ENCODE measurements around the gene KCNQ4.

The KCNQ4 gene

DNA sequence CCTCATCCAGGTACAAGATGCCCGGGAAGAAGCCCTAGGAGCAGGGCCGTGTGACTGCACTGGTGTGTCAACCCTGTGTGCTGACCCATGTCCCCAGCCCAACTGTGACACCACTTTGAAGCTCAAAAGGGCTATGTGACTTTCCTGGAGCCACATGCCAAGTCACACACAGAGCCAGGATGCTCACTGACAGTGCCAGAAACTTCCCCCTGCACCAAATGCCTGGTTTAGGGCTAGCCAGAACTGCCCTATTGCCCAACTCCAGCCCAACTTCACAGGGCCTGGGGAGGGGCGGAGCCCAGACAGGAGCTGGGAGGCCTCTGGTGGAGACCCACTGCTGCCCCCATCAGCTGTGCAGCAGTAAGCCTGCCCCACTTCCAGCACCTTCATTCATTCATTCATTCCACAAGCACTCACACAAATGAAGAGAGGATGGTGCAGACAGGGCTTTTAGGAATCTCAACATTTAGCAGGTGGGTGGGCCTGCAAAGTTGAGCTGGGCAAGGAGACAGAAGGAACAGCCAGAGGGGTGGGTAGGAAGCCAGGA lies 36.7 kb downstream of the KCNQ4 start:
- DNase-seq (ENCODE audit: low spot score) (no peak), ATAC-seq (ENCODE audit: low read depth) (no peak)
- H3K4me1 ChIP-seq (ENCODE audit: insufficient read depth, poor library complexity, severe bottlenecking), result no peaks in the 10 kb centered on the region
- no peak overlapping the region for H3K27ac ChIP-seq (ENCODE audit: poor library complexity, severe bottlenecking)
- H3K9me3 ChIP-seq (ENCODE audit: severe bottlenecking), result no peaks in the 10 kb centered on the region
- no peaks in the 10 kb centered on the region for H3K36me3 ChIP-seq (ENCODE audit: low read depth)
- H3K4me3 ChIP-seq (ENCODE audit: severe bottlenecking), result no peak overlapping the region
- TF ChIP-seq, protein P1, sequence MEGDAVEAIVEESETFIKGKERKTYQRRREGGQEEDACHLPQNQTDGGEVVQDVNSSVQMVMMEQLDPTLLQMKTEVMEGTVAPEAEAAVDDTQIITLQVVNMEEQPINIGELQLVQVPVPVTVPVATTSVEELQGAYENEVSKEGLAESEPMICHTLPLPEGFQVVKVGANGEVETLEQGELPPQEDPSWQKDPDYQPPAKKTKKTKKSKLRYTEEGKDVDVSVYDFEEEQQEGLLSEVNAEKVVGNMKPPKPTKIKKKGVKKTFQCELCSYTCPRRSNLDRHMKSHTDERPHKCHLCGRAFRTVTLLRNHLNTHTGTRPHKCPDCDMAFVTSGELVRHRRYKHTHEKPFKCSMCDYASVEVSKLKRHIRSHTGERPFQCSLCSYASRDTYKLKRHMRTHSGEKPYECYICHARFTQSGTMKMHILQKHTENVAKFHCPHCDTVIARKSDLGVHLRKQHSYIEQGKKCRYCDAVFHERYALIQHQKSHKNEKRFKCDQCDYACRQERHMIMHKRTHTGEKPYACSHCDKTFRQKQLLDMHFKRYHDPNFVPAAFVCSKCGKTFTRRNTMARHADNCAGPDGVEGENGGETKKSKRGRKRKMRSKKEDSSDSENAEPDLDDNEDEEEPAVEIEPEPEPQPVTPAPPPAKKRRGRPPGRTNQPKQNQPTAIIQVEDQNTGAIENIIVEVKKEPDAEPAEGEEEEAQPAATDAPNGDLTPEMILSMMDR (IDR thresholded peaks at IDR 0.05; ENCODE audit: poor library complexity, severe bottlenecking), result no peak
- no peaks in the 10 kb centered on the region for H3K27me3 ChIP-seq (ENCODE audit: insufficient read depth, poor library complexity, severe bottlenecking)

DNA sequence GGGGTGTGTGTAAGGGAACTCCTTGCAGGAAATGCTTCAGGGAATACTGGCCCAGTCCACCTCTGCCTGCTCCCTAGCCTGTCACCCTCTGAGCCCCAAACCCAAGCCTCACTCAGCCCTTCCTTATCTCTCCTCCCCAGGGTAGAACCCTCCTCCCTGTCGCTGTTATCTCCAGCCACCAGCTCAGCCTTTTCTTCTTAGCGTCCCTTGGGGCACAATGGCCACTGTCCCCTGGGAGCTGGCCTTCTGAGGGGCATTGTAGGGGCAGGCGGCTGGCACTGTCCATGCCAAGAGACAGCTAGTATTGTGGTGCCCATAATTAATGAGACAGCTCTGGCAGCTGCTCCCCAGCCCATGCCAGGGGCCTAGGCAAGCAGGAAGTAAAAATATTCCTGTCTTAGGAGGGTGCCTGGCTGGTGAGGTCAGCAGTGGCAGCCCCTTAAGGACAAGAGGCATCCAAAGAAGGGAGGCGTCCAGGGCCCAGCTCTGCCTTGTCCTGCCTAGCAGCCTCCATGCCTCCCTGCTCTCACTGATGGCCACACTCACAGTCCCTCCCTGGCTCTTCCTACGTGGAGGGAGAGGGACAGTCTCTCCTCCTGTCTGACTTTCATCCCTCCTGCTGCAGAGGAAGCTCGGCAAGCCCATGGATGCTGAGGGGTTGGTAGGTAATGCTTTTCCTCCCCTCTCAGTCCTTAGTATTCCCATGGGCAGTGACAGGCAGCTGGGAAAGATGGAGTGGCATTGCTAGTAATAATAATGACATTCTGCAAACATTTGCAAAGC lies 37.5 kb downstream of the KCNQ4 start:
- Histone ChIP-seq H3K4me1 (ENCODE audit: insufficient read depth, poor library complexity, severe bottlenecking) (no peaks in the 10 kb centered on the region), H3K27ac (ENCODE audit: poor library complexity, severe bottlenecking) (no peak overlapping the region), H3K27me3 (ENCODE audit: insufficient read depth, poor library complexity, severe bottlenecking) (no peaks in the 10 kb centered on the region), H3K36me3 (ENCODE audit: low read depth) (no peaks in the 10 kb centered on the region), H3K9me3 (ENCODE audit: severe bottlenecking) (no peaks in the 10 kb centered on the region), H3K4me3 (ENCODE audit: severe bottlenecking) (no peak overlapping the region)
- TF ChIP-seq, protein P1 (IDR thresholded peaks at IDR 0.05; ENCODE audit: poor library complexity, severe bottlenecking), result no peak
- DNase-seq (ENCODE audit: low spot score) (no peak), ATAC-seq (ENCODE audit: low read depth) (no peak)

DNA sequence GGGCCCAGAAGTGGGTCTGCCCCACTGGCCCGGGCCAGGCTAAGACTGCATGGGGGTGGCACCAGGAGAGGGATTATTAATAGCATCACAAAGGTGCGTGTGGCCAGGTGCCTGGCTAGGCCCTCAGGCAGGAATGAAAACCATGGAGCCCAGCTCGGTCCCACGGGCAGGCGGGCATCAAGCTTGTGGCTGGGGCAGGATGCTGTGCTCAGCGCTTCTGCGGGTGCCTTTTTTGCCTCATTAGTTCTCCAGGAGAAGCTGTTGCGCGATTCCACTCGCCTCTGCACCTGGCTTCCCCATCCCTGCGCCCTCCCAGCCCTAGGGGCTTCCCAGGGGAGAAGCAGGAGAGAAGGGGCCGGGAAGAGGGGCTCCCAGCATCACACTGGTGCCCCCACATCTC lies 39.3 kb downstream of the KCNQ4 start:
- H3K4me1 ChIP-seq (ENCODE audit: insufficient read depth, poor library complexity, severe bottlenecking), result no peaks in the 10 kb centered on the region
- ATAC-seq (ENCODE audit: low read depth), result no peak
- H3K27me3 ChIP-seq (ENCODE audit: insufficient read depth, poor library complexity, severe bottlenecking), result no peaks in the 10 kb centered on the region

DNA sequence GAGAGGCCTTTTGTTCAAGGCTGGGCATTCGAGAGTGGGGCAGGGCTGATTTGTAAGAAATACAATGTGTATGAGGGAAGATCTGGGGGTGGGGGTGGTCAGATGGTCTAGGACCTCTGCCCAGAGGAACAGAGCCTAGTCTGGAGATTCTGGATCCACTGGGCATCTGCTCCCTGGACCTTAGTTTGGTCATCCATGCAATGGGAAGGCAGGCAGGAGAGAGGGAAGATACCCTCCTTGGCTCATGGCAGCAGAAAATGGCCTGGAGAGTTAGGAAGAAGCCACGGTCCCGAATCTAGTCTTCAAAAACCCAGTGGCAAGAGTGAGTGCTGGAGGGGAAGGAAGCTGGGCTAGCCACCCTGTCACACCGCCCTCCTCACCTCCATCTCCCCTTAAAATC lies 39.8 kb downstream of the KCNQ4 start:
- ATAC-seq (ENCODE audit: low read depth) (no peak), DNase-seq (ENCODE audit: low spot score) (no peak)
- Histone ChIP-seq H3K36me3 (ENCODE audit: low read depth) (no peaks in the 10 kb centered on the region), H3K27me3 (ENCODE audit: insufficient read depth, poor library complexity, severe bottlenecking) (no peaks in the 10 kb centered on the region), H3K4me1 (ENCODE audit: insufficient read depth, poor library complexity, severe bottlenecking) (no peaks in the 10 kb centered on the region), H3K27ac (ENCODE audit: poor library complexity, severe bottlenecking) (no peak overlapping the region), H3K9me3 (ENCODE audit: severe bottlenecking) (no peaks in the 10 kb centered on the region), H3K4me3 (ENCODE audit: severe bottlenecking) (no peak overlapping the region)
- TF ChIP-seq, protein P1 (IDR thresholded peaks at IDR 0.05; ENCODE audit: poor library complexity, severe bottlenecking), result no peak

More for the DNA sequence above, 39.3 kb downstream of the KCNQ4 start:
- Histone ChIP-seq H3K27ac (ENCODE audit: poor library complexity, severe bottlenecking) (no peak overlapping the region), H3K9me3 (ENCODE audit: severe bottlenecking) (no peaks in the 10 kb centered on the region), H3K36me3 (ENCODE audit: low read depth) (no peaks in the 10 kb centered on the region), H3K4me3 (ENCODE audit: severe bottlenecking) (no peak overlapping the region)
- TF ChIP-seq, protein P1 (IDR thresholded peaks at IDR 0.05; ENCODE audit: poor library complexity, severe bottlenecking), result no peak
- DNase-seq (ENCODE audit: low spot score), result no peak

DNA sequence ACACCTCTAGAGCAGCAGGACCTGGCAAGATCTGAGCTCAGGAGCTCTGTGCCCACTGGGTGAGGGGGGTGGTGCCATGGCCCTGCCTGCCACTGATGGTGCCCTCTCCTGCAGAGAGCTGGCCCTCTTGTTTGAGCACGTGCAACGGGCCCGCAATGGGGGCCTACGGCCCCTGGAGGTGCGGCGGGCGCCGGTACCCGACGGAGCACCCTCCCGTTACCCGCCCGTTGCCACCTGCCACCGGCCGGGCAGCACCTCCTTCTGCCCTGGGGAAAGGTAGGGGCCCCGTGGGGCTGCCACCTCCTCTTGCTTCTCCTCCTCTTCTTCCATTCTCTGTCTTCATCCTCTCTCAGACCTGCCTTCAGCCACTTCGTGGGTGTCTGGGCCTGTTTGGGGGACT lies 40.4 kb downstream of the KCNQ4 start:
- H3K36me3 ChIP-seq (ENCODE audit: low read depth), result no peaks in the 10 kb centered on the region
- no peak overlapping the region for H3K27ac ChIP-seq (ENCODE audit: poor library complexity, severe bottlenecking)
- DNase-seq (ENCODE audit: low spot score) (no peak), ATAC-seq (ENCODE audit: low read depth) (no peak)
- no peaks in the 10 kb centered on the region for H3K9me3 ChIP-seq (ENCODE audit: severe bottlenecking)
- H3K27me3 ChIP-seq (ENCODE audit: insufficient read depth, poor library complexity, severe bottlenecking), result no peaks in the 10 kb centered on the region
- no peak overlapping the region for H3K4me3 ChIP-seq (ENCODE audit: severe bottlenecking)
- TF ChIP-seq, protein P1 (IDR thresholded peaks at IDR 0.05; ENCODE audit: poor library complexity, severe bottlenecking), result no peak
- no peaks in the 10 kb centered on the region for H3K4me1 ChIP-seq (ENCODE audit: insufficient read depth, poor library complexity, severe bottlenecking)
